Keratinocyte (primary cell): Measurements from ENCODE around the gene BBOX1. TPM values are rescaled to one million over a fixed set of nuclear protein-coding genes. Genes with fewer than 3 reads are reported as not detected.
A peak's percentile ranks its signal among the peaks of the same experiment; 100 is the strongest.

Experiments used
- DNase-seq: peaks from one replicate; pipeline ENCODE4 v3.0.0-alpha.2; 2011; ENCODE audit warnings: low read depth, missing footprints, low spot score
- FAIRE-seq: peaks from 2 replicates; lab custom pipeline; 2011; peaks lifted over from hg19 to GRCh38; lab: Jason Lieb, UNC
- H2AFZ ChIP-seq: 2 replicates; pipeline ENCODE4 v1.6.0; 2012; ENCODE audit warnings: low read length, control low read depth, inconsistent platforms; ENCODE audit not compliant: control insufficient read depth
- H3K27ac ChIP-seq: 2 replicates; pipeline ENCODE4 v1.5.1; 2011; ENCODE audit warnings: low read length; ENCODE audit not compliant: control insufficient read depth, insufficient read depth
- H3K27me3 ChIP-seq: 3 replicates; pipeline ENCODE4 v1.6.0; 2011; ENCODE audit warnings: low read length; ENCODE audit not compliant: control insufficient read depth, insufficient read depth; ENCODE audit errors: extremely low read depth
- H3K36me3 ChIP-seq, 2 experiments: 2 replicates in 1 of 2; 3 replicates in 1 of 2; pipeline ENCODE4 v1.5.1; 2011; ENCODE audit warnings: low read length in 2 of 2, mild to moderate bottlenecking in 1 of 2; ENCODE audit not compliant: control insufficient read depth in 2 of 2, insufficient read depth in 2 of 2; ENCODE audit errors: extremely low read depth in 1 of 2
- H3K4me1 ChIP-seq: 3 replicates; pipeline ENCODE4 v1.5.1; 2011; ENCODE audit warnings: low read length; ENCODE audit not compliant: control insufficient read depth, insufficient read depth; ENCODE audit errors: extremely low read depth
- H3K4me2 ChIP-seq: 3 replicates; pipeline ENCODE4 v1.6.0; 2011; ENCODE audit warnings: low read depth, low read length; ENCODE audit not compliant: control insufficient read depth, insufficient read depth; ENCODE audit errors: extremely low read depth
- H3K4me3 ChIP-seq, 3 experiments: fragments of 200-600 bp in 1 of 3; sonication (generic) in 1 of 3; 2 replicates in 2 of 3; 3 replicates in 1 of 3; pipeline ENCODE4 v1.5.1; 2011 to 2016; ENCODE audit warnings: low read length in 3 of 3, mild to moderate bottlenecking in 3 of 3, control low read depth in 2 of 3, inconsistent platforms in 1 of 3, low read depth in 1 of 3, mixed read lengths in 1 of 3, mixed run types in 1 of 3, moderate library complexity in 1 of 3; ENCODE audit not compliant: control insufficient read depth in 2 of 3, insufficient read depth in 2 of 3; ENCODE audit errors: extremely low read depth in 1 of 3
- H3K79me2 ChIP-seq: 2 replicates; pipeline ENCODE4 v1.6.0; 2012; ENCODE audit warnings: low read length; ENCODE audit not compliant: control insufficient read depth, insufficient read depth
- H3K9ac ChIP-seq: 3 replicates; pipeline ENCODE4 v1.6.0; 2011; ENCODE audit warnings: low read length; ENCODE audit not compliant: control insufficient read depth, insufficient read depth; ENCODE audit errors: extremely low read depth
- H3K9me1 ChIP-seq: 3 replicates; pipeline ENCODE4 v1.6.0; 2011; ENCODE audit warnings: low read length; ENCODE audit not compliant: control insufficient read depth, insufficient read depth; ENCODE audit errors: extremely low read depth
- H3K9me3 ChIP-seq: 2 replicates; pipeline ENCODE4 v1.5.1; 2012; ENCODE audit warnings: low read depth, low read length; ENCODE audit not compliant: control insufficient read depth
- H4K20me1 ChIP-seq: 3 replicates; pipeline ENCODE4 v1.6.0; 2011; ENCODE audit warnings: low read length; ENCODE audit not compliant: control insufficient read depth, insufficient read depth; ENCODE audit errors: extremely low read depth
- CTCF ChIP-seq, 3 experiments: IDR thresholded peaks in 1 of 3; conservative IDR thresholded peaks in 1 of 3; optimal IDR thresholded peaks in 1 of 3; 2 replicates in 2 of 3; 3 replicates in 1 of 3; pipeline versions ENCODE3 to v1.5.1; 2011; ENCODE audit warnings: low read length in 3 of 3, mild to moderate bottlenecking in 3 of 3, moderate library complexity in 2 of 3, control low read depth in 1 of 3, inconsistent platforms in 1 of 3; ENCODE audit not compliant: insufficient read depth in 2 of 3; ENCODE audit errors: extremely low read depth in 1 of 3
- EZH2 ChIP-seq: IDR thresholded peaks from one replicate; pipeline ENCODE4 v1.6.1; 2012; ENCODE audit warnings: inconsistent platforms, mild to moderate bottlenecking, low read length, moderate library complexity
- dilution Hi-C: fragments of 300-500 bp; cut with MboI; formaldehyde crosslinking; loops from one replicate; pipeline ENCODE4 v1.7.0; 2020; ENCODE audit warnings: low sequenced_read_pairs; ENCODE audit not compliant: extremely low pct_ligation_motif_present
- polyA plus RNA-seq, 5 experiments: library from polyadenylated mRNA; depleted of rRNA in 3 of 5; stranded (reverse) in 3 of 5; stranded (forward) in 1 of 5; unstranded in 1 of 5; fragments of >200 nt; gene quantifications; 1 replicate in 1 of 5; 2 replicates in 3 of 5; 3 replicates in 1 of 5; pipeline versions ENCODE4 v1.2.1 to v1.2.3, GENCODE V29; 2011 to 2012; ENCODE audit warnings: missing spikeins in 2 of 5, low read depth in 1 of 5, low replicate concordance in 1 of 5

The BBOX1 gene
- polyA plus RNA-seq, 1 donor (not counting 4 experiments of a cell fraction or from before 2014, with no cell fraction given) = 2.4 TPM

- no peak overlapping the region for H3K9ac ChIP-seq
- peak overlapping the region; percentile 4 for H2AFZ ChIP-seq
- H3K36me3 ChIP-seq = no peaks in the 10 kb centered on the region
- no peaks in the 10 kb centered on the region for H3K9me3 ChIP-seq
- no peaks in the 10 kb centered on the region for H4K20me1 ChIP-seq
- DNase-seq (peak; percentile 19), FAIRE-seq (peak; percentile 84)
- H3K4me3 ChIP-seq = no peak overlapping the region
- no peaks in the 10 kb centered on the region for H3K9me1 ChIP-seq
- no peak overlapping the region for H3K4me2 ChIP-seq
- no peaks in the 10 kb centered on the region for H3K79me2 ChIP-seq
- no peak overlapping the region for H3K27ac ChIP-seq
- TF ChIP-seq EZH2 (no peak), CTCF (optimal IDR thresholded peaks at IDR 0.05 in 1 of 3, IDR thresholded peaks at IDR 0.05 in 1 of 3, conservative IDR thresholded peaks at IDR 0.05 in 1 of 3; ENCODE audit: extremely low read depth in 1 of 3, insufficient read depth in 2 of 3, low read length in 3 of 3) (peak; percentile 69 to 78 (median 75))
- dilution Hi-C loops = no loop called here
- no peaks in the 10 kb centered on the region for H3K27me3 ChIP-seq
- H3K4me1 ChIP-seq = peaks cover 9% of the 10 kb centered on the region
Measured at GRCh38 chr11:27158456-27159334, 118.1 kb downstream of the BBOX1 start.

DNA sequence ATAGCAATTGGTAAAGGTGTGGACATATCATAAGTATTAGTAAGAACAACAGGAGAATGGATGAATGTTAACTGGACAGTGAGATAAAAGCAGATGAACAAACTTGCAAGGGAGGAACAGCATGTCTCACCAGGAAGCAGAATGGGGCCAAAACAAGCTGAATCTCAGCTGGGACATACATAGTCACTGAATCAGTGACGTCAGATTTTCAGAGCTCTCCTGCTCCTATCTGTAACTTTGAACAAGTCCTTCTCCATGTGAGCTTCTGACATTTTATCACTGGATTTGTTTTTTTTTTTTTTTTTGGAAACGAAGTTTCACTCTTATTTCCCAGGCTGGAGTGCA, 118.7 kb downstream of the BBOX1 start:
- dilution Hi-C loops = no loop called here
- Histone ChIP-seq H3K4me3 (no peak overlapping the region), H3K27ac (no peak overlapping the region), H2AFZ (peak overlapping the region; percentile 4), H3K9ac (no peak overlapping the region), H3K36me3 (no peaks in the 10 kb centered on the region), H3K9me3 (no peaks in the 10 kb centered on the region), H4K20me1 (no peaks in the 10 kb centered on the region), H3K79me2 (no peaks in the 10 kb centered on the region), H3K4me2 (no peak overlapping the region), H3K4me1 (peaks cover 9% of the 10 kb centered on the region), H3K27me3 (no peaks in the 10 kb centered on the region), H3K9me1 (no peaks in the 10 kb centered on the region)
- TF ChIP-seq EZH2 = no peak
- TF ChIP-seq CTCF (optimal IDR thresholded peaks at IDR 0.05 in 1 of 3, IDR thresholded peaks at IDR 0.05 in 1 of 3, conservative IDR thresholded peaks at IDR 0.05 in 1 of 3; ENCODE audit: extremely low read depth in 1 of 3, insufficient read depth in 2 of 3, low read length in 3 of 3) = no peak
- FAIRE-seq (no peak), DNase-seq (no peak)
